ENCODE results near the gene C3orf18.

Gene C3orf18

DNA sequence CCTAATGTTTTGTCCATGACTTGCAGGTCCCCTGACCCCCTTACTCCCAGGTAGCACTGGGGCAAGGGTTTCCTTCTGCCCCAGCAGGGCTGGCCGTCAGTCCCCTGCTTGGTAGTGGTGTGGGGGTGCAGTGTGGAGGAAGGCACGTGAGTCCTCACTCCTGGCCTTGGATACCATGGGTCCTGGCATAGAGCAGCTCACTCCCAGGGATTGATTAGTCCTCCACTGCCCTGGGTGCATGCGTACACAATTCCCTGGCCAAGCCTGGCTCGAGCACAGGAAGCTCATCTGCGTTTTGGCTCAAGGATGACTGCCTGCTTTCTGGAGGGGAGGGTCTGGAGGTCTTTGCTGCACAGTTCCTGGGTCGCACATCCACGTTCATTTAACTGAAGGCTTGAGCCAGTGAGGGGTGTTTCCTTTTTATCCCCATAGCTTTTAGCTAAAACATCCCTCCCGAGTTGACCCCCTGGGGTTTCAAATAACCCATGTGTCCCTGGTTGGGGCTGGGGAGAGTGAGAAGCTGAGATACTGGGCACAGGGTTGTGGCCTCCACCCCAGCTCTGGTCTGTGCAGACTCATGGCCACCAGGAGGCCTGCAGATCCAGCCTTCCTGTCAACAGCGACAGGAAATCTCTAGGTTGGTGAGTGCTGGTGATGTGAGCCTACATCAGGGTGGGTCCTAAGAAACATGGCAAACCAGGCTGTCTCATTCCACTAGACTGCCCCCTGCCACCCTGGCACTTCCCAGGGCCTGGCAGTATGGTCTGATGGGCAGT, 13.3 kb upstream of the C3orf18 start:
- no peak for TF ChIP-seq MYC (IDR thresholded peaks at IDR 0.05; ENCODE audit: low read depth, low read length)
- TF ChIP-seq, protein P1, sequence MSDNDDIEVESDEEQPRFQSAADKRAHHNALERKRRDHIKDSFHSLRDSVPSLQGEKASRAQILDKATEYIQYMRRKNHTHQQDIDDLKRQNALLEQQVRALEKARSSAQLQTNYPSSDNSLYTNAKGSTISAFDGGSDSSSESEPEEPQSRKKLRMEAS (IDR thresholded peaks at IDR 0.05; ENCODE audit: low read depth, low read length): no peak
- TF ChIP-seq POLR2A (IDR thresholded peaks at IDR 0.05; ENCODE audit: extremely low read depth, insufficient read length): no peak
- TF ChIP-seq, protein P2, sequence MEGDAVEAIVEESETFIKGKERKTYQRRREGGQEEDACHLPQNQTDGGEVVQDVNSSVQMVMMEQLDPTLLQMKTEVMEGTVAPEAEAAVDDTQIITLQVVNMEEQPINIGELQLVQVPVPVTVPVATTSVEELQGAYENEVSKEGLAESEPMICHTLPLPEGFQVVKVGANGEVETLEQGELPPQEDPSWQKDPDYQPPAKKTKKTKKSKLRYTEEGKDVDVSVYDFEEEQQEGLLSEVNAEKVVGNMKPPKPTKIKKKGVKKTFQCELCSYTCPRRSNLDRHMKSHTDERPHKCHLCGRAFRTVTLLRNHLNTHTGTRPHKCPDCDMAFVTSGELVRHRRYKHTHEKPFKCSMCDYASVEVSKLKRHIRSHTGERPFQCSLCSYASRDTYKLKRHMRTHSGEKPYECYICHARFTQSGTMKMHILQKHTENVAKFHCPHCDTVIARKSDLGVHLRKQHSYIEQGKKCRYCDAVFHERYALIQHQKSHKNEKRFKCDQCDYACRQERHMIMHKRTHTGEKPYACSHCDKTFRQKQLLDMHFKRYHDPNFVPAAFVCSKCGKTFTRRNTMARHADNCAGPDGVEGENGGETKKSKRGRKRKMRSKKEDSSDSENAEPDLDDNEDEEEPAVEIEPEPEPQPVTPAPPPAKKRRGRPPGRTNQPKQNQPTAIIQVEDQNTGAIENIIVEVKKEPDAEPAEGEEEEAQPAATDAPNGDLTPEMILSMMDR (IDR thresholded peaks at IDR 0.05; ENCODE audit: low read depth, low read length): no peak
- H3K4me3 ChIP-seq (ENCODE audit: low read depth, low read length): no peak overlapping the region
- no peak for DNase-seq (ENCODE audit: low read depth)

DNA sequence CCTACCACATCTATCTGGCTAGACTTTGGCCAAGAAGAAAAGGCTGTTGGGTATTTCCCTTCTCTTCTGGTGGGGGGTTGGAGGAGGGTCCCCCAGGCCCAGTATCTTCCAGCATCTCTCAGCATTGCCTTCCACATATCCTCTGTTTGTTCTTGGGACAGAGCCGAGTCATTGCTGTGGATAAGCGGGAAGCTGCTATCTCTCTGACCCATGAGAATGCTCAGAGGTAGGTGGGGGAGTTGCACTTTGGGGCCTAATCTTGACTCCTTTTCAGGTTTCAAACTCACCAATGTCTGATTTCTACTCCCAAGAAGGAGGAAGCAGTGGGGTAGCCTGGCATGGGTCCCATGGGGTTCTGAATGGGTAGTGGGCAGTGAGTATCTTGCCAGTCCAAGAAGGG, 9.8 kb upstream of the C3orf18 start:
- no peak overlapping the region for H3K4me3 ChIP-seq (ENCODE audit: low read depth, low read length)
- TF ChIP-seq, protein P1 (IDR thresholded peaks at IDR 0.05; ENCODE audit: low read depth, low read length): no peak
- TF ChIP-seq MYC (IDR thresholded peaks at IDR 0.05; ENCODE audit: low read depth, low read length) (no peak), POLR2A (IDR thresholded peaks at IDR 0.05; ENCODE audit: extremely low read depth, insufficient read length) (no peak)
- TF ChIP-seq, protein P2 (IDR thresholded peaks at IDR 0.05; ENCODE audit: low read depth, low read length): no peak
- no peak for DNase-seq (ENCODE audit: low read depth)

DNA sequence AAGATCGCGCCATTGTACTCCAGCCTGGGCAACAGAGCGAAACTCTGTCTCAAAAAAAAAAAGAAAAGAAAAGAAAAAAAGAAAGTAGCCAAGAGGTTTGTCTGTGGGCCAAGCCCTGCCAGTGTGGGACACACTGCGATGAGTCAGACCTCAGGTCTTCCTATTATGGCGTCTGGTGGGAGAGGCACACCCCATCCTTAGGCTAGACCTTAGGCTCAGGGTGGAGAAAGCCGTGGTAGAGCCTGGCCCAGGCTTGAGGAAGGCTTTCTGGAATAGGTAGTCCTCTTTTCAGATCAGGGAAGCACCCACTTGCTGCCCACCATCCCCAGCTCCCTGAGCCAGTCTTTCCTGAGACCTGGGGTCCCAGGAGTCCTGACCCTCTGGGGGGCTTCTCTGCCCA, 7.8 kb upstream of the C3orf18 start:
- DNase-seq (ENCODE audit: low read depth): no peak
- TF ChIP-seq, protein P1 (IDR thresholded peaks at IDR 0.05; ENCODE audit: low read depth, low read length): no peak
- TF ChIP-seq, protein P2 (IDR thresholded peaks at IDR 0.05; ENCODE audit: low read depth, low read length): no peak
- TF ChIP-seq MYC (IDR thresholded peaks at IDR 0.05; ENCODE audit: low read depth, low read length): no peak
- TF ChIP-seq POLR2A (IDR thresholded peaks at IDR 0.05; ENCODE audit: extremely low read depth, insufficient read length): no peak

DNA sequence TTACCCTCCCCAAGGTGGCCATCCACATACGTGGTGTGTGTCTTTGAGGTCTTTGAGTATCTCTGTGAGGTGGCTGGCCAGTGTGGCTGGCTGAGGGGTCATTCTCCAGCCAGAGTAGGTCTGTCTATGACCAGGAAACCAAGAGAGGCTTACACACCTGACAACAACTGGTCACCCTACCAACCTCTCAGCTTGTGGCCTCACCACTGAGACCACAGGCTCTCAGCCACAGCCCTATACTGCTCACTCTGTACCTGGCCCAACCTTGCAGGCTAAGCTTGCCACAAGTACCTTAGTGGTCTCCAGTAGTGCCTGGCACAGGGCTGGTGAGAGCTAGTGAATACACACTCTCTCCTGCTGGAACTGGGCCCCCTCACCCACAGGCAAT, 6.9 kb upstream of the C3orf18 start:
- no peak overlapping the region for H3K4me3 ChIP-seq (ENCODE audit: low read depth, low read length)
- TF ChIP-seq POLR2A (IDR thresholded peaks at IDR 0.05; ENCODE audit: extremely low read depth, insufficient read length): no peak
- TF ChIP-seq, protein P2 (IDR thresholded peaks at IDR 0.05; ENCODE audit: low read depth, low read length): no peak
- TF ChIP-seq, protein P1 (IDR thresholded peaks at IDR 0.05; ENCODE audit: low read depth, low read length): no peak
- TF ChIP-seq MYC (IDR thresholded peaks at IDR 0.05; ENCODE audit: low read depth, low read length): no peak
- no peak for DNase-seq (ENCODE audit: low read depth)

More for the DNA sequence above, 7.8 kb upstream of the C3orf18 start:
- no peak overlapping the region for H3K4me3 ChIP-seq (ENCODE audit: low read depth, low read length)

DNA sequence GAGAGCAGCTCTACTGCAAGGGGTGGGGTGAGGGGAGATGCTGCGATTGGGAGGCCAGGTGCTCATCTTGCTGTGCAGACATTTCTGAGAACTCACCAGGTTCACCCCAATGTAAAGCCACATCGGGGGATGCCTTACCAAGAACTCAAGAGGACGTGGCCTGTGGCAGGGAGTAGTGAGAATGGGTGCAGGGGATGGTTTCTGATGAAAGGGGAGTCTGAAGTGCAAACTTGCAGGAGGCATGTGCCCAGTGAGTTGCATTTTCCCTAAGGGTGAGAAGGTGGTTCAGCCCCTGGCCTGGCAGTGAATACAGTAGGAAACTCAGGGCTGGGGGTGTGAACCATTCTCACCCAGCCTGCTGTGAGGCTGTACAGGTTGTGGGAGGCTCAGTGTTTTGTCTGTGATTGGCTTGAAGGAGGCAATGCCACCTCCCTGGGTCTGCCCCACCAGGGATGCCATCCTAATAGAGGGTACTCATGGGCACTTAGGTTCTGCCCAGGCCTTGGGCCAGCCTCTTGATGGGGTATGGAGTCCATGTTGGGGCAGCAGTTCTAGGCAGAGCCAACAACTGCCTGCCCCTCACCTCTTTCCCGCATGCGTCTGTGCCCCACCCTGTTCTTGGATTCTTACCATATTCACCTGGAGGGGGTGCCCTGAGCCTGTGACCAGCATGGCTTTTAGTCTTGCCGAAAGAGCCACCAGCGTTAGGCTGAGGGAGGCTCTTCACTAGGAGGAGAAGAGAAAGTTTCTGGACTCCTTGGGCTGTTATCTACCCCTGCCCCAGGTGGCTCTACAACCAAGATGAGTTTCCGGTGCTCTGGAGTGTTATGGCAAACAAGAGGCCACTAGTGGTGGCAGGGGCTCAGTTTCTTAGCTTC, 6.3 kb upstream of the C3orf18 start:
- H3K4me3 ChIP-seq (ENCODE audit: low read depth, low read length): no peak overlapping the region
- TF ChIP-seq, protein P2 (IDR thresholded peaks at IDR 0.05; ENCODE audit: low read depth, low read length): no peak
- TF ChIP-seq MYC (IDR thresholded peaks at IDR 0.05; ENCODE audit: low read depth, low read length) (no peak), POLR2A (IDR thresholded peaks at IDR 0.05; ENCODE audit: extremely low read depth, insufficient read length) (no peak)
- TF ChIP-seq, protein P1 (IDR thresholded peaks at IDR 0.05; ENCODE audit: low read depth, low read length): no peak
- no peak for DNase-seq (ENCODE audit: low read depth)

Data from NB4 (cell line).